NCI-H2196 treated with DMSO at 0.1 percent for 48 hours (cell line): ENCODE results near the gene RPS23.

Source experiments
- DNase-seq: peaks from one replicate; lab custom pipeline; 2025; ENCODE audit not compliant: unreplicated experiment; lab: John Stamatoyannopoulos, UW

RPS23 gene

GRCh38 chr5:82246960-82247574 lies 31.1 kb downstream of the RPS23 start:
- DNase-seq, result no peak

GRCh38 chr5:82244854-82245635 lies 33.1 kb downstream of the RPS23 start:
- DNase-seq, result no peak

- DNase-seq, result no peak
Observed at GRCh38 chr5:82244151-82244550, 34.0 kb downstream of the RPS23 start.

- no peak for DNase-seq
Observed at GRCh38 chr5:82234885-82235284, 43.3 kb downstream of the RPS23 start.

GRCh38 chr5:82225525-82226172 lies 52.5 kb downstream of the RPS23 start:
- peak; percentile 16 for DNase-seq
